IMR-90 (cell line): Measurements from ENCODE around the gene CTPS2. TPM values are rescaled to one million over a fixed set of nuclear protein-coding genes. Genes with fewer than 3 reads are reported as not detected.

ENCODE experiments used
- ATAC-seq: fragments of 200-7000 bp; cut with Tn5 transposase; 2 replicates; pipeline ENCODE4 v1.9.1; 2020; ENCODE audit warnings: low read depth, mild to moderate bottlenecking, moderate library complexity
- BruUV-seq: library from RNA; stranded (reverse); fragments of 400-500 nt; replicated peaks from 2 replicates; lab custom pipeline; 2021; lab: Mats Ljungman, UMichigan
- CTCF ChIA-PET: fragments of 300-600 bp; formaldehyde crosslinking; extraction: SDS; loops from one replicate; lab custom pipeline; 2021; ENCODE audit warnings: antibody characterized with exemption; lab: Yijun Ruan, JAX
- POLR2A ChIA-PET: fragments of 300-600 bp; sonication (Branson Sonifier 250); formaldehyde crosslinking; loops from one replicate; lab custom pipeline; 2022; ENCODE audit warnings: antibody characterized with exemption; ENCODE audit not compliant: unreplicated experiment; lab: Charles Lee
- DNase-seq: peaks from one replicate; pipeline ENCODE4 v3.0.0; 2013
- H2AFZ ChIP-seq: replicated peaks from 2 replicates; pipeline ENCODE3; 2013; ENCODE audit warnings: low read length, mild to moderate bottlenecking; ENCODE audit not compliant: poor library complexity
- H2AK5ac ChIP-seq: 2 replicates; pipeline ENCODE4 v1.6.1; 2013; ENCODE audit warnings: low read depth, low read length, inconsistent platforms
- H2AK9ac ChIP-seq: replicated peaks from 2 replicates; pipeline ENCODE3; 2013; ENCODE audit warnings: mild to moderate bottlenecking, low read depth, low read length, moderate library complexity; ENCODE audit not compliant: poor library complexity
- H2BK120ac ChIP-seq: 2 replicates; pipeline ENCODE4 v1.6.1; 2013; ENCODE audit warnings: low read depth, low read length, inconsistent platforms
- H2BK15ac ChIP-seq: 3 replicates; pipeline ENCODE4 v1.6.1; 2013; ENCODE audit warnings: low read depth, low read length, inconsistent platforms
- H2BK20ac ChIP-seq: 2 replicates; pipeline ENCODE4 v1.6.1; 2013; ENCODE audit warnings: low read depth, mild to moderate bottlenecking, inconsistent platforms, low read length, moderate library complexity
- H2BK5ac ChIP-seq: 2 replicates; pipeline ENCODE4 v1.6.1; 2013; ENCODE audit warnings: mild to moderate bottlenecking, low read depth, low read length, inconsistent platforms; ENCODE audit not compliant: poor library complexity, severe bottlenecking
- H3K14ac ChIP-seq: replicated peaks from 2 replicates; pipeline ENCODE4 v1.6.1; 2013; ENCODE audit warnings: low read depth, low read length, inconsistent platforms
- H3K18ac ChIP-seq: 2 replicates; pipeline ENCODE4 v1.6.1; 2013; ENCODE audit warnings: low read depth, low read length, control low read depth
- H3K23ac ChIP-seq: 2 replicates; pipeline ENCODE4 v1.6.1; 2013; ENCODE audit warnings: low read depth, low read length, inconsistent platforms
- H3K27ac ChIP-seq: 2 replicates; pipeline ENCODE4 v1.5.1; 2013; ENCODE audit warnings: mild to moderate bottlenecking, control low read depth, low read length; ENCODE audit not compliant: insufficient read depth
- H3K27me3 ChIP-seq: 2 replicates; pipeline ENCODE4 v1.6.1; 2013; ENCODE audit warnings: low read length; ENCODE audit not compliant: control insufficient read depth, insufficient read depth
- H3K36me3 ChIP-seq: 2 replicates; pipeline ENCODE4 v1.6.1; 2013; ENCODE audit warnings: low read length, mixed read lengths; ENCODE audit not compliant: control insufficient read depth, insufficient read depth
- H3K4ac ChIP-seq: 2 replicates; pipeline ENCODE4 v1.6.1; 2013; ENCODE audit warnings: low read depth, low read length, inconsistent platforms
- H3K4me1 ChIP-seq: 2 replicates; pipeline ENCODE4 v1.6.1; 2013; ENCODE audit warnings: low read length, mixed read lengths; ENCODE audit not compliant: control insufficient read depth, insufficient read depth
- H3K4me2 ChIP-seq: 2 replicates; pipeline ENCODE4 v1.6.1; 2013; ENCODE audit warnings: low read depth, mild to moderate bottlenecking, control low read depth, low read length, moderate library complexity
- H3K4me3 ChIP-seq: 2 replicates; pipeline ENCODE4 v1.5.1; 2013; ENCODE audit warnings: low read depth, mild to moderate bottlenecking, control low read depth, low read length, moderate library complexity; ENCODE audit not compliant: insufficient read depth
- H3K56ac ChIP-seq: 2 replicates; pipeline ENCODE4 v1.6.1; 2013; ENCODE audit warnings: low read length, inconsistent platforms; ENCODE audit not compliant: insufficient read depth; ENCODE audit errors: extremely low read depth
- H3K79me1 ChIP-seq, 2 experiments: 2 replicates each; pipeline ENCODE4 v1.6.1; 2013; ENCODE audit warnings: low read length in 2 of 2, inconsistent platforms in 1 of 2, low read depth in 1 of 2
- H3K9ac ChIP-seq: 2 replicates; pipeline ENCODE4 v1.6.1; 2013; ENCODE audit warnings: low read depth, low read length, control low read depth
- H3K9me1 ChIP-seq: 2 replicates; pipeline ENCODE4 v1.6.1; 2013; ENCODE audit warnings: low read length, inconsistent platforms; ENCODE audit not compliant: insufficient read depth
- H3K9me3 ChIP-seq: 2 replicates; pipeline ENCODE4 v1.6.1; 2013; ENCODE audit warnings: low read length; ENCODE audit not compliant: control insufficient read depth, insufficient read depth
- H4K20me1 ChIP-seq: 2 replicates; pipeline ENCODE4 v1.6.1; 2013; ENCODE audit warnings: low read length, inconsistent platforms; ENCODE audit not compliant: insufficient read depth
- H4K5ac ChIP-seq: 2 replicates; pipeline ENCODE4 v1.6.1; 2013; ENCODE audit warnings: mild to moderate bottlenecking, low read depth, low read length, control low read depth
- H4K8ac ChIP-seq, 2 experiments: 2 replicates each; pipeline ENCODE4 v1.6.1; 2013; ENCODE audit warnings: low read depth in 2 of 2, low read length in 2 of 2, control low read depth in 1 of 2, inconsistent platforms in 1 of 2
- H4K91ac ChIP-seq: 2 replicates; pipeline ENCODE4 v1.6.1; 2013; ENCODE audit warnings: low read depth, low read length, inconsistent platforms; ENCODE audit not compliant: insufficient read depth
- MAFK ChIP-seq: IDR thresholded peaks from 2 replicates; pipeline ENCODE4 v1.6.1; 2012; ENCODE audit warnings: low read depth, low read length, improper control_type of control experiment
- MXI1 ChIP-seq: IDR thresholded peaks from 2 replicates; pipeline ENCODE4 v1.6.1; 2012; ENCODE audit warnings: low read depth, mild to moderate bottlenecking, low read length, moderate library complexity, borderline replicate concordance
- RAD21 ChIP-seq: IDR thresholded peaks from 2 replicates; pipeline ENCODE4 v1.6.1; 2012; ENCODE audit warnings: low read length, improper control_type of control experiment
- SMC3 ChIP-seq: fragments of 150-350 bp; IDR thresholded peaks from 2 replicates; pipeline ENCODE4 v1.6.1; 2016; ENCODE audit warnings: low read depth, mild to moderate bottlenecking, antibody characterized with exemption, low read length, moderate library complexity
- WGBS, 2 experiments: methylation state at CpG; one replicate each; pipeline versions ENCODE4 v1.1.5 to v1.1.7; 2013; ENCODE audit warnings: missing lambda C conversion rate in 2 of 2; ENCODE audit not compliant: insufficient read length in 1 of 2; ENCODE audit errors: extremely low coverage in 2 of 2; 5-methylcytosine and 5-hydroxymethylcytosine counted together
- dilution Hi-C: fragments of 300-500 bp; cut with HindIII; formaldehyde crosslinking; loops from one replicate; pipeline ENCODE4 v1.14.3; 2018; ENCODE audit warnings: low sequenced_read_pairs; ENCODE audit not compliant: unreplicated experiment
- in situ Hi-C: fragments of 300-500 bp; cut with MboI; formaldehyde crosslinking; loops from 3 replicates; pipeline ENCODE4 v1.14.3; 2019; ENCODE audit warnings: low sequenced_read_pairs, inconsistent platforms, mixed read lengths
- intact Hi-C: fragments of 100-400 bp; cut with micrococcal nuclease; formaldehyde crosslinking; loops from 2 replicates; pipeline ENCODE4 v1.10.0; 2022
- polyA plus RNA-seq, 3 experiments: library from polyadenylated mRNA; depleted of rRNA; stranded (reverse); fragments of >200 nt; gene quantifications; 2 replicates each; pipeline ENCODE4 v1.2.3, GENCODE V29; 2012; ENCODE audit warnings: low replicate concordance in 1 of 3
- total RNA-seq: library from RNA; depleted of rRNA; stranded (reverse); fragments of >200 nt; gene quantifications from 2 replicates; pipeline ENCODE4 v1.2.3, GENCODE V29; 2012
- TF ChIP-seq, protein P1 (sequence below): fragments of 150-350 bp; IDR thresholded peaks from 2 replicates; pipeline ENCODE4 v1.6.1; 2016; ENCODE audit warnings: low read depth, mild to moderate bottlenecking, low read length, moderate library complexity, borderline replicate concordance

CTPS2 gene
- total and polyA plus RNA-seq, 2 of the 4 experiments (the other 2 are of a cell fraction), result 6.0 to 13.1 TPM

DNA sequence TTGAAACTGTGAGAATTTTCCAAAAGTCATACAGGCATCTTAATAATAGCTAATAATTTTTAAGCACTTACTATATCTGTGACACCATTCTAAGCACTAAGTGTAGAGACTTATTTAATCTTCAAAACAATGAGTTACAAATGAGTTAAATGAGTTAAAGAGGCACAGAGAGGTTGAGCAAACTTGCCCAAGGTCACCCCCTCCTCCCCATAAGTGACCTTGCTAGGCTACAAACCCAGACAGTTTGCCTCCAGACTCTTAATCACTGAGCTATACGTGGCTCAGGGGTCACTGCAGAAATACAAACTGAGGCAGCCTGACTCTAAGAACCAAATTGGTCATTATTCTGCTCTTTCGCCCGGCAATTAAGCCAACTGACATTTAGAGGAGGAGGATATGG, 15.5 kb downstream of the CTPS2 start:
- H2BK20ac ChIP-seq, result no peak overlapping the region
- no peak overlapping the region for H4K5ac ChIP-seq
- TF ChIP-seq MXI1 (no peak), MAFK (no peak), SMC3 (no peak), RAD21 (no peak)
- TF ChIP-seq, protein P1, sequence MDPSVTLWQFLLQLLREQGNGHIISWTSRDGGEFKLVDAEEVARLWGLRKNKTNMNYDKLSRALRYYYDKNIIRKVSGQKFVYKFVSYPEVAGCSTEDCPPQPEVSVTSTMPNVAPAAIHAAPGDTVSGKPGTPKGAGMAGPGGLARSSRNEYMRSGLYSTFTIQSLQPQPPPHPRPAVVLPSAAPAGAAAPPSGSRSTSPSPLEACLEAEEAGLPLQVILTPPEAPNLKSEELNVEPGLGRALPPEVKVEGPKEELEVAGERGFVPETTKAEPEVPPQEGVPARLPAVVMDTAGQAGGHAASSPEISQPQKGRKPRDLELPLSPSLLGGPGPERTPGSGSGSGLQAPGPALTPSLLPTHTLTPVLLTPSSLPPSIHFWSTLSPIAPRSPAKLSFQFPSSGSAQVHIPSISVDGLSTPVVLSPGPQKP, result no peak
- dilution Hi-C loops, result no loop called here
- H3K9me1 ChIP-seq, result no peaks in the 10 kb centered on the region
- intact Hi-C loops, result loop anchor here (5.0 to 10.0 kb wide), 3 partner anchors 935 to 1222 kb away; no protein-coding TSS in a partner anchor
- H2BK5ac ChIP-seq, result no peak overlapping the region
- H3K4me2 ChIP-seq, result no peak overlapping the region
- no peak overlapping the region for H3K14ac ChIP-seq
- no peaks in the 10 kb centered on the region; the same call in 1 of the 2 replicates for H3K27me3 ChIP-seq
- no peak overlapping the region for H3K18ac ChIP-seq
- no peaks in the 10 kb centered on the region for H3K79me1 ChIP-seq
- H3K4me1 ChIP-seq, result no peaks in the 10 kb centered on the region
- no peak for DNase-seq
- no peaks in the 10 kb centered on the region for H4K20me1 ChIP-seq
- H3K56ac ChIP-seq, result no peak overlapping the region
- H3K23ac ChIP-seq, result no peak overlapping the region
- CTCF ChIA-PET, result no interaction called here
- H3K4ac ChIP-seq, result no peak overlapping the region
- ATAC-seq, result no peak
- H4K8ac ChIP-seq, result no peak overlapping the region
- POLR2A ChIA-PET, result interaction anchor here (0.6 kb wide), 1 partner anchor 968 kb away, joined by 3 read pairs; no protein-coding TSS in a partner anchor
- H3K27ac ChIP-seq, result no peak overlapping the region
- H3K9me3 ChIP-seq, result no peaks in the 10 kb centered on the region
- no peak overlapping the region for H2BK15ac ChIP-seq
- no peak overlapping the region for H2BK120ac ChIP-seq
- no peak overlapping the region for H3K4me3 ChIP-seq
- in situ Hi-C loops, result loop anchor here (25.0 kb wide), 2 partner anchors 885 to 1210 kb away; partner anchors contain the start of gene PIR
- H4K91ac ChIP-seq, result no peak overlapping the region
- H2AK9ac ChIP-seq, result no peak overlapping the region
- H3K36me3 ChIP-seq, result peaks cover 9% of the 10 kb centered on the region
- no peak overlapping the region for H3K9ac ChIP-seq
- WGBS, 2 experiments, result no CpG with 5 or more reads among the region's 3 CpGs
- H2AFZ ChIP-seq, result no peak overlapping the region
- BruUV-seq, result no TSS peak
- H2AK5ac ChIP-seq, result no peak overlapping the region
